Vagina (tissue), 2 donors: Measurements from ENCODE around the gene CHCHD4.

Source experiments
- POLR2A ChIP-seq, 2 donors: fragments of 450-650 bp; IDR thresholded peaks; one replicate each; pipeline ENCODE4 v1.6.1; 2017; ENCODE audit warnings: antibody characterized with exemption in 2 of 2, mild to moderate bottlenecking in 2 of 2, moderate library complexity in 2 of 2
- TF ChIP-seq, protein P1 (sequence below), 3 experiments: fragments of 450-650 bp in 2 of 3; fragments of 200-600 bp in 1 of 3; sonication (generic) in 1 of 3; IDR thresholded peaks; one replicate each; pipeline ENCODE4 v1.5.1; 2017 to 2019; ENCODE audit warnings: antibody characterized with exemption in 3 of 3, mild to moderate bottlenecking in 2 of 3, moderate library complexity in 2 of 3

DNA sequence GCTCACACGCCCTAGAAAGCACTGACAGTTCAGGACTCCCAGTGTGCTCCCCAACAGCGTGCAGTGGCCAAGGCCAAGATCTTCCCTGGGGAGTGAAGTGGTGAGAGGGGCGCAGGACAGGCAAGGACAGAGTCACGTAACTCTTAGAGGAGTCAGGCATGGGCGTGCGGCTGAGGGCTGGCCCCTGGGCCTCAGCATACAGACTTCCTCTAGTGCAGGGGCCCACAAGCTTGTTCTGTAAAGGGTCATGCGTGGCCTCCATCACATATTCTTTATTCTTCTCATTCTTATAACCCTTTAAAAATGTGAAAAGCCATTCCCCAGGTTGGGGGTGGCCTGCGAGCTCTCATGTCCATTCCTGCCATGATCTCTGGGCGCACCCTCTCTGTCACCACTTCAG, 25.4 kb upstream of the CHCHD4 start:
- no peak for TF ChIP-seq POLR2A (IDR thresholded peaks at IDR 0.05)
- TF ChIP-seq, protein P1, sequence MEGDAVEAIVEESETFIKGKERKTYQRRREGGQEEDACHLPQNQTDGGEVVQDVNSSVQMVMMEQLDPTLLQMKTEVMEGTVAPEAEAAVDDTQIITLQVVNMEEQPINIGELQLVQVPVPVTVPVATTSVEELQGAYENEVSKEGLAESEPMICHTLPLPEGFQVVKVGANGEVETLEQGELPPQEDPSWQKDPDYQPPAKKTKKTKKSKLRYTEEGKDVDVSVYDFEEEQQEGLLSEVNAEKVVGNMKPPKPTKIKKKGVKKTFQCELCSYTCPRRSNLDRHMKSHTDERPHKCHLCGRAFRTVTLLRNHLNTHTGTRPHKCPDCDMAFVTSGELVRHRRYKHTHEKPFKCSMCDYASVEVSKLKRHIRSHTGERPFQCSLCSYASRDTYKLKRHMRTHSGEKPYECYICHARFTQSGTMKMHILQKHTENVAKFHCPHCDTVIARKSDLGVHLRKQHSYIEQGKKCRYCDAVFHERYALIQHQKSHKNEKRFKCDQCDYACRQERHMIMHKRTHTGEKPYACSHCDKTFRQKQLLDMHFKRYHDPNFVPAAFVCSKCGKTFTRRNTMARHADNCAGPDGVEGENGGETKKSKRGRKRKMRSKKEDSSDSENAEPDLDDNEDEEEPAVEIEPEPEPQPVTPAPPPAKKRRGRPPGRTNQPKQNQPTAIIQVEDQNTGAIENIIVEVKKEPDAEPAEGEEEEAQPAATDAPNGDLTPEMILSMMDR (IDR thresholded peaks at IDR 0.05): no peak
